Measurements from ENCODE around the gene PFDN1.
"Not testable (repeated sequence)": the region's sequence is repeated elsewhere in the genome, so short reads cannot be mapped to it uniquely, and the experiment has no call there.

The PFDN1 gene

DNA sequence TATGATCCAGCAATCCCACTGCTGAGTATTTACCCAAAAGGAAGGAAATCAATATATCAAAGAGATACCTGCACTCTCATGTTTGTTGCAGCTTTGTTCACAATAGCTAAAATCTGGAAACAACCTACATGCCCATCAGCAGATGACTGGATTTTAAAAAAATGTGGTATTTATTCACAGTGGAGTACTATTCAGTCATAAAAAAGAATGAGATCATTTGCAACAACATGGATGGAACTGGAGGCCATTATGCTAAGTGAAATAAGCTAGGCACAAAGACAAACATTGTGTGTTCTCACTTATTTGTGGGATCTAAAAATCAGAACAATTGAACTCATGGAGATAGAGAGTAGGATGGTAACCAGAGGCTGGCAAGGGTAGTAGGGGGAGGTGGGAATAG, 94.8 kb downstream of the PFDN1 start:
- no peaks in the 10 kb centered on the region for H3K4me1 Mint-ChIP-seq
- no peak overlapping the region for H3K4me3 Mint-ChIP-seq
- H3K36me3 Mint-ChIP-seq, result no peaks in the 10 kb centered on the region
- no peaks in the 10 kb centered on the region for H3K27me3 Mint-ChIP-seq
- no peak overlapping the region for H3K27ac Mint-ChIP-seq
- H3K9me3 Mint-ChIP-seq, result no peaks in the 10 kb centered on the region

DNA sequence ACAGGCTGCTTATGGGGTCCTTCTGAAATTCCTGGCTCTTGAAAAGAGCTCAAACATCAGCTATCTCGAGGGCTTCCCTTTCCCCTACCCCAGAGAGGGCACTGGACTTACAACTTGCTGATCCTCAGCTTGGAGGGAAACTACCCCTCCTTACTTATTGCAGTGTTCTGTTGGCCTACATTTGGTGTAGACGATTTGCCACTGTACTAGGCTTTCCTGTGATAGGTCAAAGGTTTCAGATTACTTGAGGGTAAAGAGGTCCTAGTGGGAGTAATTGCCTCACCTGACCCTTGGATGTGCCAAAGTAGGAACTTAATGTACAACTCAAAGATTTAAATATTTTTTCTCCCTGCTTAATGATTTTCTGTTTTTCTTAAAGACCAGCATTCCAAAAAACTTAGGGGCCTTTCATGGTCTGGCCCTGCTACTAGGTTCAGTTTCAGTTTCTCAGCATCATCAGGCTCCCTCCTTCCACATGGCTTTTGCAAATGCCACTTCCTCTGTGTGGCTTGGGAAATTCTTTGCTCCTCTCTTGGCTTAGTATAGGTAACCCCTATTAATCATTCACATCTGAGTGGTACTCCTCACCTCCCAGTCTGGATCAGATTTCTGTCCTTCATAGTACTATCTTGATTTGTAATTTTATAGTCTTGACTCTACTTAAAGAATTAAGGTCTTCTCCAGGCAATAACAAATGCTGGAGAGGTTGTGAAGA, 95.5 kb downstream of the PFDN1 start:
- Mint-ChIP-seq H3K4me3 (no peak overlapping the region), H3K36me3 (no peaks in the 10 kb centered on the region), H3K27me3 (no peaks in the 10 kb centered on the region), H3K9me3 (no peaks in the 10 kb centered on the region), H3K27ac (no peak overlapping the region), H3K4me1 (no peaks in the 10 kb centered on the region)

DNA sequence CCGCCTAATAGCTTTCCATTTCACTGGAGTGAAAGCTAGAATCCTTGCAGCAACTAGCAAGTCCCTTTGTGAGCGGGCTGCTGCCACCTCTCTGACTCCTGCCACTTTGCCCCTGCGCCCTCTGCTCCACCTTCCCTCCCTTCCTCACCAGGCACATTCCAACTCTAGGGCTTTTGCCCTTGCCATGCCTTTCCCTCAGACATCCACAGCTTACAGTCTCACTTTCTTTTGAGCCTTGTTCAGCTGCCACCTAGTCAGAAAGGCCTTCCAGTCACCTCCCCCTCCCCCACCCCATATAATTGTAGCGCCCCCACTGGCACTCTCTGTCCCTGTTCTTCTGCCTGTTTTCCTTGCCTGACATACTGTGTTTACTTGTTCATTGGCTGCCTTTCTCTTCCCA, 96.9 kb downstream of the PFDN1 start:
- no peak overlapping the region for H3K27ac Mint-ChIP-seq
- H3K27me3 Mint-ChIP-seq, result no peaks in the 10 kb centered on the region
- H3K4me3 Mint-ChIP-seq, result no peak overlapping the region
- no peaks in the 10 kb centered on the region for H3K9me3 Mint-ChIP-seq
- no peaks in the 10 kb centered on the region for H3K4me1 Mint-ChIP-seq
- peaks cover 4% of the 10 kb centered on the region for H3K36me3 Mint-ChIP-seq

DNA sequence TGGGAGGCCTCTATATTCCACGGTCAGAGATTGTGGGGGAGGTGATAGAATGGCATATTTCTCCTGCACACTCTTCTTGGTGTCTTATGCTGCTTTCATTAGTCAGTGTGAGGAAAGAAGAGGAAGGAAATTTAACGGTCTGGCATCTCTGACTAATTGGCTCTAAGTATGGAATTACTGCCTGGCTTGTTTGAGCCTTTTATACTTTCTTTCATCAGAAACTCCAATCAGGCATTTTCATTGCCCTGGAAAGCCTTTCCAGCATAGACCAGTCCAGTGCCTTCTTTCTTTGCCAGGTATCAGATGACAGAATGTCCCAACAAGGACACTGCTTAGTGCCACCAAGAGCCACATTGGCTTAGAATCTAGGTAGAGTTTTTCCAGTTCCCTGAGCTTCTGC, 97.7 kb downstream of the PFDN1 start:
- Mint-ChIP-seq H3K36me3 (peaks cover 4% of the 10 kb centered on the region), H3K4me3 (no peak overlapping the region), H3K9me3 (no peaks in the 10 kb centered on the region), H3K27ac (no peak overlapping the region), H3K4me1 (no peaks in the 10 kb centered on the region), H3K27me3 (no peaks in the 10 kb centered on the region)

DNA sequence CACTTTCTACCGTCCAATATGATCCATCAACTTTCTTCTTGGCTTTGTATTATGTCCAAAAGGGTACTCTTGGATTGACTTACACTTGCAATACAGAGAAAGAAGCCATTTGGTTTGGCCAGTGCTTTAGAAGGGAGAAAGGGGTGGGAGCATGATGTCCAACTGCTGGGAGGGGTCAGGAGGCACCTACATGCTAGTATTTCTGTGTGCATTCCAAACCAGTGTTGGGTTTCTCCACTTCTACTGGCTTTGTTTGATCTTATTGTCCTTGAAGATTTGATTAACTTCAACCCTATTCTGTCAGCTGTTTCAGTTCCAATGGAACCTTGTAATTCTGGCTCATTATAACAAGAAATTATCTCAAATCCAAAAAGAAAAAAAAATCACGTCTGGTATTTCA, 100.3 kb downstream of the PFDN1 start:
- peaks cover 4% of the 10 kb centered on the region for H3K36me3 Mint-ChIP-seq
- H3K9me3 Mint-ChIP-seq, result no peaks in the 10 kb centered on the region
- no peaks in the 10 kb centered on the region for H3K27me3 Mint-ChIP-seq
- no peak overlapping the region for H3K27ac Mint-ChIP-seq
- H3K4me3 Mint-ChIP-seq, result no peak overlapping the region
- H3K4me1 Mint-ChIP-seq, result no peaks in the 10 kb centered on the region

DNA sequence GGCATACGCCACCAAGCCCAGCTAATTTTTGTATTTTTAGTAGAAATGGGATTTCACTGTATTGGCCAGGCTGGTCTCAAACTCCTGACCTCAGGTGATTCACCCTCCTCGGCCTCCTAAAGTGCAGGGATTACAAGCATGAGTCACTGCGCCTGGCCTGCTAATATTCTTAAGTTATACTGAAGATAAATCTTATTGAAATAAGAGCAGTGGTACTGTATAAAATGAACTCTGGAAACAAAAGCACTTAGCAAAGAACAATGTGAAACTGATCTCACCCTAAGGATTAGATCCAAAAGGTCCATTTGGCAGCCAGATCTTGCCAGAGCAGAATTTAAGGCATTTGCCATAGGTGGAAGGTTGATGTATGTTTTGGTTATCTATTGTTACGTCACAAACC, 100.8 kb downstream of the PFDN1 start:
- Mint-ChIP-seq H3K4me3 (no peak overlapping the region), H3K27ac (no peak overlapping the region), H3K27me3 (no peaks in the 10 kb centered on the region), H3K9me3 (no peaks in the 10 kb centered on the region), H3K36me3 (peaks cover 4% of the 10 kb centered on the region), H3K4me1 (no peaks in the 10 kb centered on the region)

DNA sequence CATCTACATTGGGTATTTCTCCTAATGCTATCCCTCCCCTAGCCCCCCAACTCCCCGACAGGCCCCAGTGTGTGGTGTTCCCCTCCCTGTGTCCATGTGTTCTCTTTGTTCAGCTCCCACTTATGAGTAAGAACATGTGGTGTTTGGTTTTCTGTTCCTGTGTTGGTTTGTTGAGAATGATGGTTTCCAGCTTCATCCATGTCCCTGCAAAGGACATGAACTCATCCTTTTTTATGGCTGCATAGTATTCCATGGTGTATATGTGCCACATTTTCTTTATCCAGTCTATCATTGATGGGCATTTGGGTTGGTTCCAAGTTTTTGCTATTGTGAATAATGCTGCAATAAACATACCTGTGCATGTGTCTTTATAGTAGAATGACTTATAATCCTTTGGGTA, 104.0 kb downstream of the PFDN1 start:
- H3K27ac Mint-ChIP-seq, H3K27me3 Mint-ChIP-seq, H3K4me1 Mint-ChIP-seq, H3K36me3 Mint-ChIP-seq, H3K4me3 Mint-ChIP-seq, H3K9me3 Mint-ChIP-seq: not testable (repeated sequence)

DNA sequence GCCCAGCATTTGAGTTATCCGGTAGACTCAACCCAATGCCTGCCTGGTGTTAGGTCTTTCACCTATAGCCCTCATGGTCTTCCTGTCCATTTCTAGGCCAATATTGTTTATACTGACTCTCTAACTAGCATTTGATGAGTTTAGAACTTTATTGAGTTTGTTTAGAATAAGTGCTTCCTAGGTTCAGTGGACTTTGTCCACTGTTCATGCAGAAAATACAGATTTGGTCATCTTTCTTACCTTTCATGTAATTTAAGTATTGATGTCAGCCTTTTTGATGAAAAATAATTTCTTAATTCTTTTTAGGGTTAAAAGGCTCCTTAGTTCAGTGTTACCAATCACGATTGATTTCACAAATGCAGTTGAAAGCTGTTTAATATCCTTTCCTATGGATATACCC, 105.9 kb downstream of the PFDN1 start:
- Mint-ChIP-seq H3K27me3 (no peaks in the 10 kb centered on the region), H3K36me3 (peaks cover 6% of the 10 kb centered on the region), H3K4me1 (no peaks in the 10 kb centered on the region), H3K4me3 (no peak overlapping the region), H3K9me3 (no peaks in the 10 kb centered on the region), H3K27ac (no peak overlapping the region)

DNA sequence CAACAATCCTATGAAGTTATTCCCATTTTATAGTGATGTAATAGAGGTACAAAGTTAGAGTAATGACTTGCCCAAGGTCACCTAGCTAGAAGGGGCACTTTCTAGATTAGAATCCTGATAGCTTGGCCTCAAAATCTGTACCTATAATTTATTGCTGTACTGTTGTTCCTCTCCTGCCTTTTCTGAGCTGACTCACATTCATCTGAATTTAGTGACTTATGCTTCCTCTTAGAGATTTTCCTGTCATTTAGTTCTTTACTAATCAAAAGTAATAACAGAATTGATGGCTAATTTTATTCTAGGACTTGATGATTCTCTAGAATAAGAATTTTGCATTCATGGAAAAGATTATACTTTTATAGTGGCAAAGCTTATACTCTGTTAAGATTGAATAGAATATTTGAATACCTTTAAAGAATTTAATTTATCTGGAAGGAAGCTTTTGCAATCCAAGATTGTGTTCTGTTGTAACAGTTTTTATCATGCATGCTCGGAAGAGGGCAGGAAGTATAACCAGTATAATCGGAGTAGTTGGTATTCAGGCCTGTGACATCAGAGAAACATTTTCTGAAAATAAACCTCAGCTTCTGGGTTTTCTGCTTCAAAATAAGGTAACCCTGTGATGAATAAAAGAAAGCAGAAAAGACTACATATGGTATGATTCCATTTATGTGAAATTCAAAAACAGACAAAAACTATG, 106.6 kb downstream of the PFDN1 start:
- Mint-ChIP-seq H3K36me3 (peaks cover 4% of the 10 kb centered on the region), H3K27me3 (no peaks in the 10 kb centered on the region), H3K27ac (no peak overlapping the region), H3K4me1 (no peaks in the 10 kb centered on the region), H3K4me3 (no peak overlapping the region), H3K9me3 (no peaks in the 10 kb centered on the region)
